ENCODE results near the gene CDADC1. TPM values are rescaled to one million over a fixed set of nuclear protein-coding genes. Genes with fewer than 3 reads are reported as not detected.

The CDADC1 gene
- total RNA-seq = 10 to 100 TPM; 11.7 to 13.6 TPM
- long read RNA-seq, transcript CDADC1-201 (10 exons, 3,386 nt) = major isoform, 8 of 10 reads
- long read RNA-seq, partial matches to known transcripts = 2 of 10 reads
- long read RNA-seq, other reads (novel, unspliced or antisense) = 0 of 10 reads

GRCh38 chr13:49247643-49248621 lies at the start of gene CDADC1:
CDADC1 (plus strand) TSS chr13:49247925; CDS start chr13:49248038, 113 bp downstream.
- intact Hi-C loops (cut with DNase I) = no loop called here
- DNase-seq = peak; percentile 99
- ATAC-seq = peak; percentile 100

GRCh38 chr13:49206641-49207040 lies 41.1 kb upstream of the CDADC1 start:
- DNase-seq = no peak
- no peak for ATAC-seq
- intact Hi-C loops (cut with DNase I) = no loop called here

GRCh38 chr13:49208619-49209018 lies 39.1 kb upstream of the CDADC1 start:
- intact Hi-C loops (cut with DNase I) = no loop called here
- DNase-seq (no peak), ATAC-seq (no peak)

GRCh38 chr13:49210114-49210513 lies 37.6 kb upstream of the CDADC1 start:
- intact Hi-C loops (cut with DNase I) = no loop called here
- DNase-seq (no peak), ATAC-seq (no peak)

GRCh38 chr13:49210669-49211068 lies 37.1 kb upstream of the CDADC1 start:
- intact Hi-C loops (cut with DNase I) = no loop called here
- no peak for ATAC-seq
- DNase-seq = no peak

- DNase-seq (no peak), ATAC-seq (no peak)
- intact Hi-C loops (cut with DNase I) = no loop called here
These were observed 34.2 kb upstream of the CDADC1 start for GRCh38 chr13:49213539-49213938.

- ATAC-seq (no peak), DNase-seq (no peak)
- intact Hi-C loops (cut with DNase I) = no loop called here
These were observed 33.5 kb upstream of the CDADC1 start for GRCh38 chr13:49213997-49214916.

- peak; percentile 41 for DNase-seq
- intact Hi-C loops (cut with DNase I) = no loop called here
- ATAC-seq = peak; percentile 55 to 58
These were observed 32.8 kb upstream of the CDADC1 start for GRCh38 chr13:49214917-49215376.

- DNase-seq (no peak), ATAC-seq (no peak)
- intact Hi-C loops (cut with DNase I) = no loop called here
These were observed 31.4 kb upstream of the CDADC1 start for GRCh38 chr13:49216334-49216733.

- ATAC-seq (no peak), DNase-seq (no peak)
- intact Hi-C loops (cut with DNase I) = no loop called here
These were observed 29.7 kb upstream of the CDADC1 start for GRCh38 chr13:49217962-49218492.

- intact Hi-C loops (cut with DNase I) = no loop called here
- no peak for ATAC-seq
- no peak for DNase-seq
These were observed 29.2 kb upstream of the CDADC1 start for GRCh38 chr13:49218493-49219051.

- intact Hi-C loops (cut with DNase I) = no loop called here
- ATAC-seq (no peak), DNase-seq (no peak)
These were observed 28.1 kb upstream of the CDADC1 start for GRCh38 chr13:49219647-49220035.

- intact Hi-C loops (cut with DNase I) = no loop called here
- peak; percentile 45 for DNase-seq
- peak; percentile 79 to 86 for ATAC-seq
These were observed 27.5 kb upstream of the CDADC1 start, which contains the start of gene MLNR for GRCh38 chr13:49220036-49220855. MLNR (plus strand) TSS chr13:49220338; CDS start chr13:49220338, 0 bp downstream.

GRCh38 chr13:49220856-49221589 lies 26.7 kb upstream of the CDADC1 start:
- DNase-seq (peak; percentile 33), ATAC-seq (peak; percentile 25 to 34)
- intact Hi-C loops (cut with DNase I) = no loop called here

GRCh38 chr13:49221590-49221965 lies 26.1 kb upstream of the CDADC1 start:
- no peak for DNase-seq
- intact Hi-C loops (cut with DNase I) = no loop called here
- ATAC-seq = no peak

GRCh38 chr13:49225223-49226042 lies 22.3 kb upstream of the CDADC1 start:
- peak; percentile 65 to 83 for ATAC-seq
- DNase-seq = no peak

More at GRCh38 chr13:49225223-49226042, 22.3 kb upstream of the CDADC1 start:
- intact Hi-C loops (cut with DNase I) = no loop called here
